ENCODE data around the gene CSRP2. TPM values are rescaled to one million over a fixed set of nuclear protein-coding genes. Genes with fewer than 3 reads are reported as not detected.

The CSRP2 gene
- total and polyA plus RNA-seq, 2 of the 13 experiments (the other 11 are each of a cell fraction or from before 2014, with no cell fraction given) = 7.2 to 8.0 TPM

- TF ChIP-seq TOE1 (CRISPR knock-in tag; IDR thresholded peaks at IDR 0.05) (no peak), ZNF652 (CRISPR knock-in tag; IDR thresholded peaks at IDR 0.05; ENCODE audit: borderline replicate concordance, low read depth) (no peak)
- TF ChIP-seq, protein P1, sequence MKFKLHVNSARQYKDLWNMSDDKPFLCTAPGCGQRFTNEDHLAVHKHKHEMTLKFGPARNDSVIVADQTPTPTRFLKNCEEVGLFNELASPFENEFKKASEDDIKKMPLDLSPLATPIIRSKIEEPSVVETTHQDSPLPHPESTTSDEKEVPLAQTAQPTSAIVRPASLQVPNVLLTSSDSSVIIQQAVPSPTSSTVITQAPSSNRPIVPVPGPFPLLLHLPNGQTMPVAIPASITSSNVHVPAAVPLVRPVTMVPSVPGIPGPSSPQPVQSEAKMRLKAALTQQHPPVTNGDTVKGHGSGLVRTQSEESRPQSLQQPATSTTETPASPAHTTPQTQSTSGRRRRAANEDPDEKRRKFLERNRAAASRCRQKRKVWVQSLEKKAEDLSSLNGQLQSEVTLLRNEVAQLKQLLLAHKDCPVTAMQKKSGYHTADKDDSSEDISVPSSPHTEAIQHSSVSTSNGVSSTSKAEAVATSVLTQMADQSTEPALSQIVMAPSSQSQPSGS (CRISPR knock-in tag; IDR thresholded peaks at IDR 0.05) = no peak
These were observed 31.6 kb downstream of the CSRP2 start (continued) for GRCh38 chr12:76847260-76847659.

DNA sequence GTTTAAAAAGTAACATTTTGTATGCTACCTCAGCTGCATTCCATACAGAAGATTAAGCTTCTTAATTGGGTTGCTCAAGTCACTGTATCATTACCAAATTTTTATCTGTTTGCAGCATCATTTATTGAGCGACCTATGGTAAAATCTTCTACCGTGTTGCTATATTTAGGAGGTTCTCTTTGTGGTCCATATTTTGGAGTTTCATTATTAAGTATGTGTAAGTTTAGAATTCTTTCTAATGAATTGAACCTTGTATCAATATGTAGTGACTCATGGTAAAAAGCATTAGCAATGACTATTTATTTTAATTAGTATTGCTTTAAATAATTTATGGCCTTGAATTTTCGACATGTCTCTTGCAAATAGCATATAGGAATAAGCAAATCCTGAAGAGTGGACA, 42.2 kb downstream of the CSRP2 start:
- no peak overlapping the region for H3K27ac ChIP-seq (ENCODE audit: extremely low read length, insufficient read depth, low read length)
- ChIA-PET CTCF (ENCODE audit: low intra/inter-chr PET ratio, low total read pairs) (no interaction called here), POLR2A (no interaction called here)
- H4K20me1 ChIP-seq (ENCODE audit: insufficient read depth, low read length) = no peaks in the 10 kb centered on the region
- H2AFZ ChIP-seq (ENCODE audit: low read length) = no peak overlapping the region
- no peaks in the 10 kb centered on the region for H3K79me2 ChIP-seq (ENCODE audit: insufficient read depth, low read length)
- intact Hi-C loops (cut with micrococcal nuclease; ENCODE audit: unreplicated experiment) (no loop called here), in situ Hi-C loops (cut with HindIII; ENCODE audit: extremely low pct_ligation_motif_present, low pct_unique_long_range_greater_than_20kb) (no loop called here)
- DNase-seq (ENCODE audit: low spot score) = no peak
- no peaks in the 10 kb centered on the region; a peak in 1 of 5 replicates for H3K27me3 ChIP-seq (ENCODE audit: control insufficient read depth in 1 of 2, insufficient read depth in 2 of 2, low read length in 2 of 2)
- BruUV-seq (replicated peaks) = no TSS peak
- H3K4me1 ChIP-seq (ENCODE audit: insufficient read depth, low read length) = no peaks in the 10 kb centered on the region
- H3K4me3 ChIP-seq (replicated peaks in 1 of 3; ENCODE audit: insufficient read depth in 1 of 3, low read depth in 2 of 3, low read length in 3 of 3) = no peak overlapping the region
- 91% methylated on average over 3 of the region's 3 CpGs for WGBS (ENCODE audit: low lambda C conversion rate)
- no peak overlapping the region for H3K4me2 ChIP-seq (ENCODE audit: low read depth, low read length)
- H3K36me3 ChIP-seq (replicated peaks in 1 of 2; ENCODE audit: control insufficient read depth in 1 of 2, insufficient read depth in 2 of 2, low read length in 2 of 2) = peaks cover 0 to 2% of the 10 kb centered on the region in 2 experiments; a peak in 2 of 5 replicates
- ATAC-seq = no peak
- no peak for TF ChIP-seq MTA1 (CRISPR knock-in tag; IDR thresholded peaks at IDR 0.05; ENCODE audit: borderline replicate concordance)
- no peak for TF ChIP-seq MATR3 (CRISPR knock-in tag; IDR thresholded peaks at IDR 0.05)
- no peak for TF ChIP-seq ZNF451 (CRISPR knock-in tag; IDR thresholded peaks at IDR 0.05)
- TF ChIP-seq NR2C2 (CRISPR knock-in tag; IDR thresholded peaks at IDR 0.05; ENCODE audit: borderline replicate concordance) = no peak
- no peak for TF ChIP-seq ZSCAN20 (CRISPR knock-in tag; IDR thresholded peaks at IDR 0.05; ENCODE audit: borderline replicate concordance)
- TF ChIP-seq KLF15 (CRISPR knock-in tag; IDR thresholded peaks at IDR 0.05; ENCODE audit: borderline replicate concordance) = no peak
- no peak for TF ChIP-seq ONECUT2 (CRISPR knock-in tag; IDR thresholded peaks at IDR 0.05)
- no peak overlapping the region for H3K9ac ChIP-seq (ENCODE audit: insufficient read depth, low read depth, low read length)
- no peak for FAIRE-seq
- 0 out of 2 replicates have a peak, but pooled peaks cover 7% of the 10 kb centered on the region for H3K9me3 ChIP-seq (ENCODE audit: low read length)

Measured in HepG2 (cell line).